ENCODE measurements around the gene C7orf33.

The C7orf33 gene

DNA sequence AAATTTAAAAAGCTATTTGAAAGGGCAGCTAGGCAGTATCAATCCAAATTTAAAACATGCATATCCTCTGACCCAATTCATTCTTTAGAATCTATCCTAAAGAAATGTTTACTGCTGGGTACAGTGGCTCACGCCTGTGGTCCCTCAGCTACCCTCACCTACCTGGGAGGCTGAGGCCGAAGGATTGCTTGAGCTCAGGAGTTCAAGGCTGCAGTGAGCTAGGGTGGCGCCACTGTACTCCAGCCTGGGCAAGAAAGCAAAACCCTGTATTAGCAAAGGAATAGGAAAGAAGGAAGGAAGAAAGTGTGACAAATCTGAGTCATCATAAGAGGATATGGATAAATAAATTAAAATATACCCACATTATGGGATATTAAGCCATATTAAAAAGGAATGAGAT, 36.3 kb downstream of the C7orf33 start:
- no peak for DNase-seq (ENCODE audit: low read depth in 2 of 2)

DNA sequence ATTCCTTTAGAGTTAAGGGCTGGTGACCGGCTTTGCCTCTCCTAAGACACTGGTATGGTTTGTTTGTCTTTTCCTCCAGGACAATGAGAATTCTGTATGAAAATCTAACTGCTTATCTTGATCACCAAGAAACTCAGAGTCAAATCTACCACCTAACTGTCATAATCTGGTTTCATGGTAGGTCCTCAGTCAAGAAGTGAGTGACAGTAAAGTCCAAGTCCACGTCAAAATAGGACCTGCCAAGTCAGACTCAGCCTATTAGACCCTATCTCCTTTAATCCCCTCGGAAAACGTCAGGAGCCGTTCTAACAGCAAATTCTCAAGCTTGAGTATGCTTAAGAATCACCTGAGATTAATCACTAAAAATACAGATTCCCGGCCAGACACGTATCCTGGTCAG, 37.4 kb downstream of the C7orf33 start:
- DNase-seq (ENCODE audit: low read depth in 2 of 2), result no peak

DNA sequence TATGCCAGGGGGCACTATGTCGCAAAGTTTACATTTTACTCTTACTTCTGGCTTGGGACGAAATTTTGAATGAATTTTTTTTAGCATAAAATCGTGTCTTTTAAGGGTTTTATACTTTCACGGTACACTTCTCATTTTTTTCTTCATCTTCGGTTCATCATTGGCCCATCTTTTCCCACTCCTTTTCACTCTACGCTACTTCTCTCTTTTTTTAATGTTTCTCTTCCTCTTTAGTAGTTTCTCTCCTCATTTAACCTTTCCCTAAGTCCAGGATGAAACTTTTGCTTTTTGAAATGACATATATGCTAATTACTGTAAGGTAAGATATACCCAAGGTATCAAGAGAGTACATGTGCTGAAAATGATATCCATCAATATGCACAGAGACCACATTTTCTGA, 39.5 kb downstream of the C7orf33 start:
- DNase-seq (ENCODE audit: low read depth in 2 of 2), result no peak

DNA sequence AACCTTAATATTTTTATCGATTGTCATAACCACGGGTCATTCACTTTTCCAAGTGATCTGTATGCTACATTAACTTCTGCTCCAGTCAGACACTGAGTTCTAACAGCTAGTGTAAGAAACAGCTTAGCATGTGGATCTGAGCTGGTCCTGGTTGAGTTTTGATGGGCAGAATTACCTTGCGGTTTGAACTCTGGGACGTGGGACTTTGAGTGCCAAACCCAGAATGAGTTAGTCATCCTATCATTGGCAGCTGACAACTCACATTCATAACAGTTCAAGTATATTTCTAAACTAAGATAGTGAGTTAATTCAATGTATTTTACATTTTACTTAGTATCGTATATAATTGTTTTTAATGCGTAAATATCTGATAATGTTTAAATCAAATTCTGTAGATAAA, 43.2 kb downstream of the C7orf33 start:
- no peak for DNase-seq (ENCODE audit: low read depth in 2 of 2)

DNA sequence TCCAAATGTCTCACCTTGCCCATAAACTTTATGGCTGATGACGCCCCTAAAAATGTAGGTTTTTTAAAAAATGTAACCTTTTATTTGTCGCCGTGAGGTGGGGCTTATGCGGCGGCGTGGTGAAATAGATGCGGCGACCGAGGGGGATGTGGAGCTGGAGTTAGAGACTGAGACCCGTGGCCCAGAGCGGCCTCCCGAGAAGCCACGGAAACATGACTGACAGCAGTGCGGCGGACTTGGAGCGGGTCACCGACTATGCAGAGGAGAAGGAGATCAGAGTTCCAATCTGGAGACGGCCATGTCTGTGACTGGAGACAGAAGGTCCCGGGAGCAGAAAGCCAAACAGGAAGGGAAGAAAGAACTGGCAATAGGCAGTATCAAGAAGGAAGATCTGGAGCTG, 46.5 kb downstream of the C7orf33 start:
- DNase-seq (ENCODE audit: low read depth in 2 of 2), result no peak

DNA sequence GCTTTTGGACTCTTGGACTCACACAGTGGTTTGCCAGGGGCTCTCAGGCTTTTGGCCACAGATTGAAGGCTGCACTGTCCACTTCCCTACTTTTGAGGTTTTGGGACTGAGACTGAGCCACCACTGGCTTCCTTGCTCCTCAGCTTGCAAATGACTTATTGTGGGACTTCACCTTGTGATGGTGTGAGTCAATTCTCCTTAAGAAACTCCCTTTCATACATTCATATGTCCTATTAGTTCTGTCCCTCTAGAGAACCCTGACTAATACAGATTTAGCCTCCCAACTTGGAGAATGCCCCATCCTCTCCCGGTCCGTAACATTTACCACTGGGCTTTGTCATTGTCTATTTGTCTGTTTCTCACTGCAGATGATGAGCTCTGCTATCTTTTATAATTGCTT, 55.3 kb downstream of the C7orf33 start:
- no peak for DNase-seq (ENCODE audit: low read depth in 2 of 2)

DNA sequence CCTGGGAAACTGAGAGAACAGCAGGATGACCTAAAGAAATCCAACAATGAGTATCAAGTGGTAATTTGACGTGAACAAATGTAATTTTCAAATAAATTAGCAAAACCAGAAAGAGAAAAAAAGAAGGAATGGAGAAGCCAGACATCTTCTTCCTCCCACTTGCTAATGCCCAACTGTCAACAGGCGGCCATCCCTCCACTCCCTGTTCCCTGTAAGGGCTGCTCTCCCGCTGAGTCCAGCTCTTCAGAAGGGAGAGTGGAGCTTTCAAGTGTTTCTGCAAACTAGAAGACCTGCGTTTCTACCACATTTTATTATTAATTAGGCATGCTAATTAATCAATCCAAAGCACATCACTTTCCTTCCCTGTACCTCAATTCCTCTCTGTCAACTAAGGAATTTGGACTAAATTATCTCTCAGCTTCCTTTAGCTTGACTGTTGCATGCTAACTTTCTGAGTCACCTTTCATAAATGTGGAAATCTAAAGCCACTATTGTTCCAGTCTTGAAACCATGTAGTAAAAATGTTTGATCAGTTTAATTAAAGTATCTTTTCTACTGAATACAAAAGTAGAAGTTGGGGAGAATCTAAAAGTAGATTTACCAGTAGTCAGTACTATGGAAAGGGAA, 59.8 kb downstream of the C7orf33 start:
- no peak for DNase-seq (ENCODE audit: low read depth in 2 of 2)

DNA sequence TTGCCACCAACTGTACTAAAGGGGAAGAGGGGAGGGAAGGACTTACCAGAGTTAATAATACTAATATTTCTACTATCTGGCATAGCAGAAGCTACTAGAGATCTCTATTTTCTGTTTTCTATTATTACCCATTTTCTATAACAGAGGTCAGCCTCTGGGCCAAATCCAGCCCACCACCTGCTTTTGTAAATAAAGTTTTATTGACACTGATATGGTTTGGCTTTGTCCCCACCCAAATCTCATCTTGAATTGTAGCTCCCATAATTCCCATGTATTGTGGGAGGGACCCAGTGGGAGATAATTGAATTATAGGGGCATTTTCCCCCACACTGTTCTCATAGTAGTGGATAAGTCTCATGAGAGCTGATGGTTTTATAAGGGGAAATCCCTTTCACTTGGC, 62.2 kb downstream of the C7orf33 start:
- DNase-seq (ENCODE audit: low read depth in 2 of 2), result no peak

DNA sequence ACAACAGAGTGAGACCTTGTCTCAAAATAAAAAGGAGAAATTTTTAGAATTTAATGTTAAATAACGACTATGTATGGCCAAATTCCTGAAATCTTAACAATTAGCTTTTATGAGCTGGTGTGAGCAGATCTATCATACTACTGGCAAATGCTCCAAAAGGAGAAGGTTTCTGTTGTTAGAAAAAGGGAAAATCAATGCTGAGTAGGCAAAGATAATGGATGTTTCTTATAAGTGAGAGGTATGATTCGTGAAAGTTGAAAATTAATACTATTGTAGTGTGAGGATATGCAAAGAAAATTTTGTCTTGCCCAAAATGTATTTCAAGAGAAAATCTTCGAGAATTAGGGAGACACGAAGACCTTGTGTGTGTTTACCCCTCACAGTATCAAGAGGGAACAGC, 67.4 kb downstream of the C7orf33 start:
- no peak for DNase-seq (ENCODE audit: low read depth in 2 of 2)

DNA sequence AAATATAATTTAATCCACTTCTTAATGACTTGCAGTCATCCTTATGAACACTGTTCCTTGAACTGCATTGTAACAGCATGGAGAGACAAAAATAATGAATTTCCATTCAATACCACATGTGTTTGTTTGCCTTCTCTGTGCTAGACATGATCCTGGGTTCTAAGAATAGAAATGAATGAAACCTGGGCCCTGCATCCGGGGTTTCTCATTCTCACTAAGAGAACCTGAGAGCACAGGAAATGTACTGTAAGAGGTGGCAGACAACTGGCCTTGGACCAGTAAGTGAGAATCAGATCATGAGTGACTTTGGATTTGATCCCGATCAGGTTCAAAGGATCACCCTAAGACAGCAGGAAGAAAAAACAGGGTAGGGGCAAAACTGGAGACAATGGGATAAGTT, 70.9 kb downstream of the C7orf33 start:
- no peak for DNase-seq (ENCODE audit: low read depth in 2 of 2)

DNA sequence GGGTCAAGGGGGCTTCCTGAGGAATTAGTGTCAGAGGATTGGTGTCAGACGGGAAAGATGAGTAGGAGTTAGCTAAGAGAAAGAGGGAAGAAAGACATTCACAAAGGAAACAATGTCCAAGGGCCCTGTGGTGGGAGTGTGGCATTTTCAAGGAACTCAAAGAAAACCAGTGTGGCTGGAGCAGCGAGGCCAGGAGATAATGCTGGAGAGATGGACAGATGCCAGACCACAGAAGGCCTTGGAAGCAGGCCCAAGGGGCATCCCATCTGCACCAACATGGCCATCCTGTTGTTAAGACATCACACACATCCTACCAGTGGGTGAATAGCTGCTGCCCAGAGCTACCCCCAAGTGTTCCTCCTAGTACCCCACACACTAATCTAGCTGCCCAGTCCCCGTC, 72.1 kb downstream of the C7orf33 start:
- no peak for DNase-seq (ENCODE audit: low read depth in 2 of 2)

DNA sequence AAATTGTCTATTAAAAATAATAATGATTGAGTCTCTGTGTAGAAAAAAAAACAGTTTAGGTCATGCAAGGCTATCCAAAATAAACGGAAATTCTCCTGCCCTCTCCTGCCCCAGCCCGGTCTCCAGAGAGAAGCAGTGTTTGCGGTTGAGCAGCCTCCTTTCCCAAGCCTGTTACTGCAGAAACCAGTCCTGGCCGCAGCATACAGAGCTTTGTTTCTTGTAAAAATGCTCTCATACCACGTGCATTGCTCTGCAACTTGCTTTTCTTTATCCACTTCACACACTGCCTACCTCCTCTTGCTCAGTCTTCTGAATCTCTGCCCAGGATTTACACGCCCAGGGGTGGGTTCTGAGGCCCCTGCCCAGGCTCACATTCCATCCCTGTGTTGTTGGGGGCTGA, 73.8 kb downstream of the C7orf33 start:
- DNase-seq (ENCODE audit: low read depth in 2 of 2), result no peak

DNA sequence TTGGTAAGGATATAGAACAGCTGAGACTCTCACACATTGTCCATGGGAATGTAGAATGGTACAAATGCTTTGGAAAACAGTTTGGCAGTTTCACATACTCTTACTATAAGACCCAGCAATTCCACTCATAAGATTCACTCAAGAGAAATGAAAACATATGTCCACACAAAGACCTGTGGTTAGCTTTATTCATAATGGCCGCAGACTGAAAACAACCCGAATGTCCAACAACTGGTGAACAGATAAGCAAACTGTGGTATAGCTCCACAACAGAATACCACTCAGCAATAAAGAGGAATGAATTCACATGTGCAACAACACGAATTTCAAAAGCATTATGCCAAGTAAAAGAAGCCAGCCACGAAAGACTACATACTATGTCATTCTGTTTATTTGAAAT, 74.7 kb downstream of the C7orf33 start:
- DNase-seq (ENCODE audit: low read depth in 2 of 2), result no peak
